ENCODE measurements around the gene LGALS8. TPM values are rescaled to one million over a fixed set of nuclear protein-coding genes. Genes with fewer than 3 reads are reported as not detected.

LGALS8 gene
- total and polyA plus RNA-seq, 2 of the 4 experiments (the other 2 are of a cell fraction), result 41.3 to 57.7 TPM

DNA sequence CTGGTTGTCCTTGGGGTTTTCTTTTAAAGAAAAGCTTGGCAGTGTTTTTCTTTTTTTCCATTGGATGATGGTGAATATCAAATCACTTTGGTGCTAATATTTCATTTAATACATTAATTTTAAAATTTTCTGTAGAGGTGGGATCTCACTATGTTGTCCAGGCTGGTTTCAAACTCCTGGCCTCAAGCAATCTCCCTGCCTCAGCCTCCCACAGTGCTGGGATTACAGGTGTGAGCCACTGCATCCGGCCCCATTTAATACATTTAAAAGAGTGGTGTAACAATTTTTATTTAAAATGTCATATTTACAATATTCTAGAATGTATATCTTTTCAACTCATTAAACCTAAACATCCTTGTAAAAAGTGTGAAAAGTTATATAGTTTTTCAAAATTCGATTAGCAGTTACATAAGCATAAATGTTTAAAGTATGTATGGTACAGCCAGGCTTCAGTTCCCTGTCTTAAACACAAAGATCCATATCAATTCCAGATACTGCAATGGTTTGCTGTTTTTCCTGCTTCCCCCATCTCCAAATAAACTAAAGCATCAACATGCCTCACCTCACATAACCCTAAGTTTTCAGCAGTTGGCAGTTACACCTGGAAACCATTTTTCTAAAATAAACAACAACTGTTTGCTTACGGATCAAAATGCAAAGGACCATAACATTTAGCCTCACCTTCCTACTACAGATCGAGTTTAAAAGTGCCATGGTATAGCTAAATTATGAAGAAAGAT is 8.9 kb upstream of the LGALS8 start:
- no peaks in the 10 kb centered on the region for H3K36me3 ChIP-seq (ENCODE audit: control insufficient read depth, insufficient read depth, low read length)
- H2AK5ac ChIP-seq (ENCODE audit: low read depth, low read length), result no peak overlapping the region
- BruUV-seq (replicated peaks), result no TSS peak
- H2BK5ac ChIP-seq (ENCODE audit: low read depth, low read length, poor library complexity, severe bottlenecking), result no peak overlapping the region
- H3K4me3 ChIP-seq (ENCODE audit: insufficient read depth, low read depth, low read length), result no peak overlapping the region
- no peak overlapping the region for H2AFZ ChIP-seq (replicated peaks; ENCODE audit: low read length, poor library complexity)
- no peaks in the 10 kb centered on the region for H4K20me1 ChIP-seq (ENCODE audit: insufficient read depth, low read length)
- H3K4ac ChIP-seq (ENCODE audit: low read depth, low read length), result no peak overlapping the region
- no peaks in the 10 kb centered on the region for H3K9me3 ChIP-seq (ENCODE audit: control insufficient read depth, insufficient read depth, low read length)
- no peak overlapping the region for H2BK20ac ChIP-seq (ENCODE audit: low read depth, low read length)
- ChIA-PET POLR2A (ENCODE audit: unreplicated experiment) (no interaction called here), CTCF (no interaction called here)
- H3K14ac ChIP-seq (replicated peaks; ENCODE audit: low read depth, low read length), result no peak overlapping the region
- no peak overlapping the region for H2BK15ac ChIP-seq (ENCODE audit: low read depth, low read length)
- intact Hi-C loops (cut with micrococcal nuclease), result no loop called here
- H3K27ac ChIP-seq (ENCODE audit: insufficient read depth, low read length), result no peak overlapping the region
- no peaks in the 10 kb centered on the region for H3K9me1 ChIP-seq (ENCODE audit: insufficient read depth, low read length)
- H4K91ac ChIP-seq (ENCODE audit: insufficient read depth, low read depth, low read length), result no peak overlapping the region
- WGBS, 2 experiments (ENCODE audit: extremely low coverage in 2 of 2, insufficient read length in 1 of 2), result no CpG with 5 or more reads among the region's 4 CpGs
- ATAC-seq (ENCODE audit: low read depth) (no peak), DNase-seq (no peak)
- no peak overlapping the region for H4K8ac ChIP-seq (ENCODE audit: low read depth in 2 of 2, low read length in 2 of 2)
- H3K79me1 ChIP-seq (ENCODE audit: low read depth in 1 of 2, low read length in 2 of 2), result no peaks in the 10 kb centered on the region
- in situ Hi-C loops (cut with MboI; ENCODE audit: low sequenced_read_pairs), result no loop called here
- no peak overlapping the region for H4K5ac ChIP-seq (ENCODE audit: low read depth, low read length)
- H3K23ac ChIP-seq (ENCODE audit: low read depth, low read length), result no peak overlapping the region
- dilution Hi-C loops (cut with HindIII; ENCODE audit: low sequenced_read_pairs, unreplicated experiment), result no loop called here
- no peak overlapping the region for H3K18ac ChIP-seq (ENCODE audit: low read depth, low read length)
- H3K4me2 ChIP-seq (ENCODE audit: low read depth, low read length), result no peak overlapping the region
- H3K27me3 ChIP-seq (ENCODE audit: control insufficient read depth, insufficient read depth, low read length), result no peaks in the 10 kb centered on the region
- H3K4me1 ChIP-seq (ENCODE audit: control insufficient read depth, insufficient read depth, low read length), result peaks cover 7% of the 10 kb centered on the region; the same call in 1 of the 2 replicates
- no peak overlapping the region for H2AK9ac ChIP-seq (replicated peaks; ENCODE audit: low read depth, low read length, poor library complexity)
- no peak overlapping the region for H3K56ac ChIP-seq (ENCODE audit: extremely low read depth, insufficient read depth, low read length)
- no peak overlapping the region for H2BK120ac ChIP-seq (ENCODE audit: low read depth, low read length)
- TF ChIP-seq CHD1 (IDR thresholded peaks at IDR 0.05; ENCODE audit: low read depth, low read length), result no peak
- TF ChIP-seq BHLHE40 (IDR thresholded peaks at IDR 0.05; ENCODE audit: low read depth, low read length), result no peak
- no peak for TF ChIP-seq SMC3 (IDR thresholded peaks at IDR 0.05; ENCODE audit: low read depth, low read length)
- no peak for TF ChIP-seq MAZ (IDR thresholded peaks at IDR 0.05; ENCODE audit: borderline replicate concordance, low read depth, low read length)
- no peak for TF ChIP-seq RCOR1 (IDR thresholded peaks at IDR 0.05; ENCODE audit: insufficient replicate concordance, low read length)
- no peak for TF ChIP-seq FOS (IDR thresholded peaks at IDR 0.05; ENCODE audit: low read depth, low read length)
- H3K9ac ChIP-seq (ENCODE audit: low read depth, low read length), result no peak overlapping the region

All from IMR-90 (cell line).